Effector memory CD8-positive, alpha-beta T cell (primary cell): ENCODE results near the gene TEX29.

Experiments used
- ATAC-seq: fragments of 150-1000 bp; cut with Tn5 transposase; replicated peaks from 2 replicates; pipeline ENCODE4 v1.10.0; 2021; ENCODE audit warnings: mild to moderate bottlenecking, moderate library complexity
- DNase-seq, 3 experiments: peaks; one replicate each; pipeline ENCODE4 v3.0.0; 2021
- H3K27ac Mint-ChIP-seq, 2 donors: one replicate each; pipeline ENCODE4 v1.8.0; 2022; ENCODE audit warnings: mild to moderate bottlenecking in 2 of 2, mixed read lengths in 2 of 2, moderate library complexity in 2 of 2
- H3K27me3 Mint-ChIP-seq, 2 donors: one replicate each; pipeline ENCODE4 v1.8.0; 2022; ENCODE audit warnings: mixed read lengths in 2 of 2
- H3K36me3 Mint-ChIP-seq: one replicate; pipeline ENCODE4 v1.8.0; 2022; ENCODE audit warnings: mild to moderate bottlenecking, moderate library complexity, mixed read lengths; ENCODE audit not compliant: insufficient read depth
- H3K4me1 Mint-ChIP-seq, 2 donors: one replicate each; pipeline ENCODE4 v1.8.0; 2022; ENCODE audit warnings: low read depth in 2 of 2, mixed read lengths in 2 of 2
- H3K4me3 Mint-ChIP-seq, 2 donors: one replicate each; pipeline ENCODE4 v1.8.0; 2022; ENCODE audit warnings: mild to moderate bottlenecking in 2 of 2, mixed read lengths in 2 of 2, moderate library complexity in 2 of 2
- H3K9me3 Mint-ChIP-seq, 2 donors: one replicate each; pipeline ENCODE4 v1.8.0; 2022; ENCODE audit warnings: mixed read lengths in 2 of 2

Gene TEX29

DNA sequence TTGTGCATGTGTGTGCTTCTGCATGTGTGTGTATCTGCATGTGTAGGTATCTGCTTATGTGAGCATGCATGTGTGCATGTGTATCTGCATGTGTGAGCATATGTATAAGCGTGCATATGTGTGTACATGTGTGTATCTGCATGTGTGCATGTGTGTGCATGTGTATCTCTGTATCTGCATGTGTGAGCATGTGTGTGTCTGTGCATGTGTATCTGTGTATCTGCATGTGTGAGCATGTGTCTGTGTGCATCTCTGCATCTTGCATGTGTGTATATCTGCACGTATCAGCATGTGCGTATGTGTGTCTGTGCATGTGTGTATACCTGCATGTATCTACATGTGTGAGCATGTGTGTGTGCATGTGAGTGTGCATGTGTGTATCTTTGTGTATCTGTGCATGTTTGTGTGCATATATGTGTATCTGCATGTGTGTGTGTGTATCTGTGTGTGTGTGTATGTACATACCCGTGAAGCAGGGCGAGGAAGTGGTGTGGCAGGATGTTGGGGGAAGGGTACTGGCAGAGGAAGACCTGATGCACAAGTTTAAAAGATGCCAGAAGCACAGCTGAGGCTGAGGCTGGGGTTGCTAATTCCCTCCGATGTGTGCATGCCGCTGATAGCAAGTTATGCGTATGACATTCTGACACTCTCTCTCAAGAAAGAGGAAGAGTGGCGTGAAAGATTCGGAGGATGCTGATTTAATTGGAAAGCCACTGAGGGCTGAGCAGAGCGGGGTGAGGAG, 64.2 kb downstream of the TEX29 start:
- peaks cover 5 to 11% of the 10 kb centered on the region in 2 donors for H3K4me1 Mint-ChIP-seq

DNA sequence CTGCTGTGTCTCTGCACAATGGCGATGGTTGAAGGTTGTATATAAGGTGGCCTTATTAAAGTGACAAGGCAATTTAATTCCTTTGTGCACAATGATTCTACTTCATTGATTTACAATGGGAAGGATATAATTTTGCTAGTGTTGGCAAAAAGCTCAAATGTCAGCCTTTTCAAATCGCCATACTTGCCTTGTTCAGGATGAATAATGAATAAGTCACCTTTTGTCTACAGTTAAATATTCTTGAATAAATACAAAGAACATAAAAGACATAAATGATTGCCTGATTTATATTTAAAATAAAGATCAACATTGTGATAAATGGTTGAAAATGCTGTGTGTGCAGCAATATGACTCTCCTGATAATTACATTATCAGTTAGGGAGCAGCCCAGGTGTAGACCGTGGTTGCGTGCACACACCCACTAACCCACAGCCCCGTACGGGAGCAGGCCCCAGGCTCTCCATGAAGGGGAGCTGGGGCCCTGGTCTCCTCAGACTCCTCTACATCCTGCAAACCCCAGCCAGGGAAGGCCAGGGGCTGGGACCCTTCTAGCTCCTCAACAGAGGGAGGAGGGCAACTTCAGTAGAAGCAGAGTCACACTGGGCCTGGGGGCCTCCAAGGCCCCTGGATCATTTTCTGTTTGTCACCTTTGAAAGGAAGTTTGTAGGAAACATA, 64.9 kb downstream of the TEX29 start:
- DNase-seq: no peak
- H3K27ac Mint-ChIP-seq: no peak overlapping the region
- no peaks in the 10 kb centered on the region for H3K9me3 Mint-ChIP-seq
- no peak overlapping the region for H3K4me3 Mint-ChIP-seq
- H3K4me1 Mint-ChIP-seq: peaks cover 5 to 11% of the 10 kb centered on the region in 2 donors
- H3K36me3 Mint-ChIP-seq: no peaks in the 10 kb centered on the region
- peaks cover 52 to 83% of the 10 kb centered on the region in 2 donors for H3K27me3 Mint-ChIP-seq
- no peak for ATAC-seq

More for the DNA sequence above, 64.2 kb downstream of the TEX29 start:
- ATAC-seq (no peak), DNase-seq (no peak)
- Mint-ChIP-seq H3K9me3 (no peaks in the 10 kb centered on the region), H3K27ac (no peak overlapping the region), H3K36me3 (no peaks in the 10 kb centered on the region), H3K27me3 (peaks cover 58 to 83% of the 10 kb centered on the region in 2 donors), H3K4me3 (no peak overlapping the region)

- H3K27ac Mint-ChIP-seq: no peak overlapping the region
- no peak for DNase-seq
- peaks cover 36 to 76% of the 10 kb centered on the region in 2 donors for H3K27me3 Mint-ChIP-seq
- no peak for ATAC-seq
- no peak overlapping the region for H3K4me3 Mint-ChIP-seq
- no peaks in the 10 kb centered on the region for H3K36me3 Mint-ChIP-seq
- H3K4me1 Mint-ChIP-seq: peaks cover 5 to 11% of the 10 kb centered on the region in 2 donors
- no peaks in the 10 kb centered on the region for H3K9me3 Mint-ChIP-seq
Observed at GRCh38 chr13:111387026-111387871, 66.8 kb downstream of the TEX29 start.

DNA sequence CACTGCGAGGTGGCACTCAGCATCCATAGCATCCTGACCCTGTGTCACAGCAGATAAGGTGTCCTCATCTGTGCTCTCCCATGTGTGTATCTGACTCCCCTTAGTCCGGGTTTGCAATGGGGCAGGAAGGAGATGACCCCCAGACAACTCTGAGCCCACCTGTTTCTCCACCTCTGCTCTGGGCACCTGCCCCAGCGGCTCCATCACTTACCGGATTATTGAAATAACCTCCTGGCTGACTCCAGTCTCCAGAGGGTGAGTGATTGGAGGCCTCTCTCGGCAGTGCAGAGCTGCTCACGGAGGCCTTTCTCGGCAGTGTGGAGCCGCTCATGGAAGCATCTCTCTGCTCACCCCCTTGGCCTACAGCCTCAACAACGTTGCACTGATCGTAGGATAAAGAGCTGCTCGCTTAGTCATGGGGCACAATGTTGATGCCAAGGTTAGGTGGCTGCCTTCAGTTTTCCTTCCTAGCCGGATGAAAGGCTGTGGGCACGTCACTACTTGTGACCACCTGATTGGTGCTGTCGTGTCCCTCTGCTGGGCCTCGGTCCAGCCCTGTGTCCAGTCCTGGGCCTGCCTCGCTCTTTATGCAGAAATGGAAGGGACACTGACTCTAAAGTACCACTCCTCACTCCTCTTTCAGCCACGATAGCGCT, 67.6 kb downstream of the TEX29 start:
- no peaks in the 10 kb centered on the region for H3K36me3 Mint-ChIP-seq
- no peaks in the 10 kb centered on the region for H3K9me3 Mint-ChIP-seq
- no peak overlapping the region for H3K4me3 Mint-ChIP-seq
- H3K4me1 Mint-ChIP-seq: peaks cover 5 to 11% of the 10 kb centered on the region in 2 donors
- DNase-seq (no peak), ATAC-seq (no peak)
- peaks cover 33 to 79% of the 10 kb centered on the region in 2 donors for H3K27me3 Mint-ChIP-seq
- H3K27ac Mint-ChIP-seq: no peak overlapping the region

DNA sequence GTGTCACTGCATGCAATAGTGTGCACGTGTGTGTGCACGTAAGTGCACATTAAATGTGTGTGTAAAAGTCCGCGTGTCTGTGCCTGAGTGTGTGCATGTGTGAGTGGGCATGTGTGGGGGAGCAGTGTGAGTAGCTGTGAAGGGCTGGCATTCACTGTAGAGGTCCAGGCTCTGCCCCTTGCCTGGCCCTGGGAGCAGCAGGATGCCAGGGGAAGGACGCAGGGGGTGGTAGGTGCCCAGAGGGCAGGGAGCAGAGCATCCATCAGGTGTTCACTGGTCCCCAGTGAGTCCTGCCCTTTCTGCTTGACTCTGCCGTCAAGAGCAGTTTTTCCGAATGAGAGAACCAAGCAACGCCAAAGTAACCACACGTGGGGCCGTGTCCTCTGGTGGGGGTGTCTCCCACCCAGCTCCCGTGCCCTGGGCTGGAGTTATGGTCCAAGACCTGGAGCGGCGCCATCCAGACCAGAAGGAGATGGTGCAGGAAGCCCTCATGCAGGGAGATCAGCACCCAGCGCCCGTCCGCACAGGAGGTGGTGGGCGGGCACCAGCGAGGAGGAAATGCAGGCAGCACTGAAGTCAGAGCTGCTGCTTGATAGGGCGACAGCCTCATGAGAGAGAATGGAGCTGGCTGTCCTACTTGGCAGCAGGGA, 68.5 kb downstream of the TEX29 start:
- Mint-ChIP-seq H3K4me1 (peaks cover 5 to 11% of the 10 kb centered on the region in 2 donors), H3K36me3 (no peaks in the 10 kb centered on the region), H3K4me3 (no peak overlapping the region), H3K27ac (no peak overlapping the region), H3K27me3 (peaks cover 26 to 80% of the 10 kb centered on the region in 2 donors), H3K9me3 (no peaks in the 10 kb centered on the region)
- DNase-seq: no peak
- ATAC-seq: no peak

DNA sequence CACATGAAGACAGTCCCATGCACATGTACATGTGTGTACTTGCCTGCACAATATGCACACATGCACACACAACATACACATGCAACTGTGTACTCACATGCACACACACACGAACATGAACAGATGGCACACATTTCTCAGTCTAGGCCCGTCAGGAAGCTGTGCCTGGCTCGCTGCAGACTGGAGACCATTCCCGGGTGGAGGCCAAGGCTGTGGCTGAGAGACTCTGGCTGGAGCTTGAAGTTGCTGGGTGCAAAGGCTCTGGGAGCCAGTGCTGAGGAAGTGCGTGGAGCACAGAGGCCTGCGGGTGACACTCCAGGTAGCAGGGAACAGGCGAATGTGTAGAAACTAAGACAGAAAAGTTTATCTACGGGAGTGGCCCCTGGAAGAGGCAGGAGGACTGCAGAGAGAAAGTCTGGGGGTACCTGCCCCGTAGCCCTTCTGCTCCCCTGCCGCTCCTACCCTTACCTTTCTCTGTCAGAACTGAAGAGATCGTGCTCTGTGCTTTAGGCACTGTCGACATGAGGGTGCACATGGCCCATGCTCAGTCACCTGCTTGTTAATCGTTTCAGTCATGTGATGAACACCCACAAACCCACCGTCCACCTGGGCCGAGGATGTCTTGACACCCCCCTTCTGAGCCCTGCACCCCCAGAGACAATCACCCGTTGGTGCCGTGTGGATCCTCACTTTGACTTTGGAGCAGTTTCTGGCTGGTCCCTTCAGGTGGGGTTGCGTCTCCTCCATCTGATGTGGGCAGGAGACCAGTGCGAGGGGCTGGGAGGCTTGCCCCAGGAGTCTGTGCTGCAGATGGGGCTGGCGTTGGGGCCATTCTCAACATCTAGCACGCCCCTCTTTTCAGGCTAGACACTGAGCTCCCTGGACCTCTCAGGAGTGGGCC, 69.4 kb downstream of the TEX29 start:
- Mint-ChIP-seq H3K4me1 (peaks cover 1 to 5% of the 10 kb centered on the region in 2 donors), H3K27me3 (peaks cover 17 to 71% of the 10 kb centered on the region in 2 donors), H3K36me3 (no peaks in the 10 kb centered on the region), H3K4me3 (no peak overlapping the region), H3K27ac (no peak overlapping the region), H3K9me3 (no peaks in the 10 kb centered on the region)
- DNase-seq (no peak), ATAC-seq (no peak)

DNA sequence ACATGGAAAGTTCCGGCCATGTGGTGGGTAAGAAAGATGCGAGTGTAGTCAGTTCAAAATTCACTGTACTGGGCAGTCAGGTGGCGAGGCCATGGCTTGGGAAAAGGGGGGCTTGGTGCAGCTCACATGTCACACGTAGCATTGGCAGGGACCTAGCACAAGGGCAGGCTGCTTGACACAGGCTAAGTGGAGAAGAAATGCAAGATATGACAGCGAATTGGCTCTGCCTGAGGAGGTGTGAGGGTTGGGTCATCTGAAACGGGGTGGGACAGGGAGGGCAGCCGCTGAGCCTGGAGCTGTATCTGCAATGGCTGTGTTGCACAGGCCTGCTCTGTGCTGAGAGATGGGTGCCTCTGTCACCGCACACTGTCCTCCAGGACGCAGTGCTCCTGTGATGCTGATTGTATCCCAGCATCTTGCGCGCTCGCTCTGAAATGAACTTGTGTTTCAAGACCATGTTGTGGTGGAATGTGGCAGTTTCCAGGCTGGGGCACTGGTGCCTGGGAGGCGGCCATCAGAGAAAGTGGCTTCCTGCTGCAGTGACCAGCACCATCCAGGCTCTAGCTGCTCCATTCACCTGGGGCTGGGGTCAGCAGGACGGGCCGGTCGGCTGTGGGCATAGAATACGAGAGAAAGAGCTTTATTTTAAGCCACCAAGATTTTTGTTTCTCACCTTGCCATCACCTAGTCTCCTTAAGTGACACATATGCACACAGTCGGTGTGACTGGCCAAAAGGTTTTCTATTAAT, 70.3 kb downstream of the TEX29 start:
- ATAC-seq: no peak
- Mint-ChIP-seq H3K4me1 (peaks cover 0 to 4% of the 10 kb centered on the region in 2 donors), H3K27ac (no peak overlapping the region), H3K36me3 (no peaks in the 10 kb centered on the region), H3K9me3 (no peaks in the 10 kb centered on the region), H3K27me3 (peaks cover 16 to 72% of the 10 kb centered on the region in 2 donors), H3K4me3 (no peak overlapping the region)
- no peak for DNase-seq

DNA sequence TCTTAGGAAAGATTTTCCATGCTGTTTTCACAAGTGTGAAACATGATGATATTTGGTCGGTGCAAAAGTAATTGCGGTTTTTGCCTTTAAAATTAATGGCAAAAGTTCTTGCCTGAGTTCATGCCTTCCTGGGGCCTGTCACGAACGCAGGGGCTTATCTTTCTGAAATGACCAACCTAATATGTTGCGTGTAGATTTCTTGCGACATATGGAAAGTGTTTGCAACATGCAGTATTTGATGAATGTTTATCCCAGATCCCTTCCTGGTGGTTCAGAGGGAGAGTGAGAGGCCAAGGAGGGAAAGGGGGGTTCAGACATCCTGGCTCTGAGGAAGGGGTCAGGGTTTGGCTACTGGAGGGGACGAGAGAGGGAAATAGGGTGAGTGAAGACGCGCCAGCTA, 72.0 kb downstream of the TEX29 start:
- no peak overlapping the region for H3K27ac Mint-ChIP-seq
- peaks cover 16 to 62% of the 10 kb centered on the region in 2 donors for H3K27me3 Mint-ChIP-seq
- ATAC-seq (no peak), DNase-seq (no peak)
- peaks cover 0 to 4% of the 10 kb centered on the region in 2 donors for H3K4me1 Mint-ChIP-seq
- no peaks in the 10 kb centered on the region for H3K36me3 Mint-ChIP-seq
- no peaks in the 10 kb centered on the region for H3K9me3 Mint-ChIP-seq
- H3K4me3 Mint-ChIP-seq: no peak overlapping the region

DNA sequence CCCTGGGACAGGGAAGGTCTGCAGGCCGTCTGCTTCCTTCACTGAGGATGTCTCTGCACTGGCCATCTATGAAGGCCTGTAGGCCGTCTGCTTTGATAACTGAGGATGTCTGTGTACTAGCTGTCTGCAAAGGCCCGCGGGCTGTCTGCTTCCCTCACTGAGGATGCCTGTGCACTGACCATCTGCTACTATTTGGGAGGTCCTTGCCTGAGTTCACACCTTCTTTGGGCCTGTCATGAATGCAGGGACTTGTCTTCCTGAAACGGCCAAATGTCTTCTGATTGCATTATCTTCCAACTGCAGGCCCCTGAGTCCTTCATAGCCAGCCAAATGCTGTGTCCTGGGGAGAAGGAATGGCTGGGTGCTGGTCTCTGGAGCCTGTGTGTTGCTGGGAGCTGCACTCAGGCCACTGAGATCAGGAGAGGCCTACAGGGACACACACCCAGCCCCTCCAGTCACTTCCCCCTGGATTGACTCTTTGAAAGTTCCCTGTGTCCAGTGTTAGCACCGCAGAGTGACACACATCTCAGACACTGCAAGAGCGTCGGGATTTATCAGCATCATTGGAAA, 72.9 kb downstream of the TEX29 start:
- no peak overlapping the region for H3K27ac Mint-ChIP-seq
- DNase-seq: no peak
- no peaks in the 10 kb centered on the region for H3K9me3 Mint-ChIP-seq
- H3K27me3 Mint-ChIP-seq: peaks cover 15 to 54% of the 10 kb centered on the region in 2 donors
- no peaks in the 10 kb centered on the region for H3K36me3 Mint-ChIP-seq
- H3K4me1 Mint-ChIP-seq: peaks cover 0 to 4% of the 10 kb centered on the region in 2 donors
- ATAC-seq: no peak
- H3K4me3 Mint-ChIP-seq: no peak overlapping the region
